A549 (cell line): ENCODE results near the gene BRAT1. TPM values are rescaled to one million over a fixed set of nuclear protein-coding genes. Genes with fewer than 3 reads are reported as not detected.

Experiments
- ATAC-seq, 2 experiments: fragments of 200-7000 bp in 1 of 2; fragments of >200 bp in 1 of 2; cut with Nextera tagmentation in 1 of 2; cut with Tn5 transposase in 1 of 2; 3 replicates each; pipeline versions ENCODE4 v1.8.0 to v1.9.1; 2018 to 2020; ENCODE audit warnings: mild to moderate bottlenecking in 1 of 2, moderate library complexity in 1 of 2
- CTCF ChIA-PET: fragments of 300-600 bp; sonication (Branson Sonifier 250); formaldehyde crosslinking; extraction: SDS; loops from one replicate; lab custom pipeline; 2021; ENCODE audit warnings: antibody characterized with exemption, inconsistent platforms; lab: Yijun Ruan, JAX
- POLR2A ChIA-PET: fragments of 350-600 bp; formaldehyde crosslinking; extraction: SDS; loops from one replicate; lab custom pipeline; 2021; ENCODE audit warnings: antibody characterized with exemption, inconsistent platforms; lab: Yijun Ruan, JAX
- DNase-seq, 2 experiments: peaks; one replicate each; pipeline versions ENCODE4 v3.0.0 to v3.0.0-alpha.2; 2011 to 2016; ENCODE audit warnings: low read depth in 1 of 2, low spot score in 1 of 2
- FAIRE-seq: peaks from 2 replicates; lab custom pipeline; 2011; peaks lifted over from hg19 to GRCh38; lab: Jason Lieb, UNC
- H3K27ac ChIP-seq, 2 experiments: fragments of >200 bp; sonication (Bioruptor Twin); formaldehyde crosslinking; 3 replicates each; pipeline ENCODE4 v1.5.1; 2016 to 2017
- H3K4me1 ChIP-seq: fragments of >200 bp; sonication (Bioruptor Twin); formaldehyde crosslinking; 3 replicates; pipeline ENCODE4 v1.6.1; 2016
- H3K4me2 ChIP-seq: fragments of >200 bp; sonication (Bioruptor Twin); formaldehyde crosslinking; 3 replicates; pipeline ENCODE4 v1.6.1; 2016
- H3K4me3 ChIP-seq: fragments of >200 bp; sonication (Bioruptor Twin); formaldehyde crosslinking; 3 replicates; pipeline ENCODE4 v1.5.1; 2016
- H3K9me3 ChIP-seq: fragments of >200 bp; sonication (Bioruptor Twin); formaldehyde crosslinking; 3 replicates; pipeline ENCODE4 v1.6.1; 2016
- ATOH8 ChIP-seq: fragments of 250-450 bp; sonication (Bioruptor Pico); IDR thresholded peaks from 2 replicates; pipeline ENCODE4 v1.5.0; 2020; ENCODE audit warnings: low read depth, mild to moderate bottlenecking, moderate library complexity
- CBX2 ChIP-seq: fragments of 200-600 bp; sonication (generic); IDR thresholded peaks from 2 replicates; pipeline ENCODE4 v1.6.1; 2016; ENCODE audit warnings: low read depth, mild to moderate bottlenecking, borderline replicate concordance
- CBX8 ChIP-seq: fragments of 200-600 bp; sonication (generic); IDR thresholded peaks from 2 replicates; pipeline ENCODE4 v1.6.1; 2016
- CEBPB ChIP-seq, 2 experiments: fragments of >200 bp in 1 of 2; sonication (Bioruptor Twin) in 1 of 2; formaldehyde crosslinking in 1 of 2; IDR thresholded peaks; 2 replicates each; pipeline ENCODE4 v1.6.1; 2012 to 2016
- CHD2 ChIP-seq: fragments of 150-350 bp; IDR thresholded peaks from 2 replicates; pipeline ENCODE4 v1.6.1; 2014; ENCODE audit warnings: low read length; ENCODE audit not compliant: partially characterized antibody
- EHF ChIP-seq: fragments of 250-450 bp; sonication (Bioruptor Pico); IDR thresholded peaks from 2 replicates; pipeline ENCODE4 v1.5.0; 2020; ENCODE audit warnings: mild to moderate bottlenecking
- ESRRA ChIP-seq: fragments of 150-350 bp; IDR thresholded peaks from 2 replicates; pipeline ENCODE4 v1.6.1; 2014; ENCODE audit warnings: mild to moderate bottlenecking, low read length, borderline replicate concordance
- FOSB ChIP-seq: fragments of 250-450 bp; sonication (Bioruptor Pico); IDR thresholded peaks from 2 replicates; pipeline ENCODE4 v1.5.0; 2020; ENCODE audit warnings: mild to moderate bottlenecking, moderate library complexity
- FOSL2 ChIP-seq, 2 experiments: fragments of 450-650 bp in 1 of 2; fragments of >200 bp in 1 of 2; sonication (Bioruptor Twin) in 1 of 2; formaldehyde crosslinking; IDR thresholded peaks; 2 replicates each; pipeline versions ENCODE4 v1.5.0 to v1.6.1; 2016 to 2020; ENCODE audit warnings: mild to moderate bottlenecking in 1 of 2, moderate library complexity in 1 of 2
- HEYL ChIP-seq: fragments of 250-450 bp; sonication (Bioruptor Pico); IDR thresholded peaks from 2 replicates; pipeline ENCODE4 v1.8.0; 2021; ENCODE audit warnings: mild to moderate bottlenecking, moderate library complexity
- KDM1A ChIP-seq: fragments of 200-600 bp; sonication (generic); IDR thresholded peaks from 2 replicates; pipeline ENCODE4 v1.6.1; 2016; ENCODE audit warnings: low read depth, mild to moderate bottlenecking
- MAX ChIP-seq: IDR thresholded peaks from 2 replicates; pipeline ENCODE4 v1.6.1; 2012
- MAZ ChIP-seq: fragments of 150-350 bp; IDR thresholded peaks from 2 replicates; pipeline ENCODE4 v1.6.1; 2014; ENCODE audit warnings: antibody characterized with exemption, low read depth, low read length, borderline replicate concordance
- MYC ChIP-seq: IDR thresholded peaks from 2 replicates; pipeline ENCODE4 v1.6.1; 2012; ENCODE audit warnings: mild to moderate bottlenecking, inconsistent platforms, low read length, improper control_type of control experiment, borderline replicate concordance
- NFE2L2 ChIP-seq: fragments of 150-350 bp; conservative IDR thresholded peaks from 2 replicates; pipeline ENCODE4 v1.6.1; 2014; ENCODE audit warnings: low read length
- NPAS2 ChIP-seq: fragments of 250-450 bp; sonication (Bioruptor Pico); IDR thresholded peaks from 2 replicates; pipeline ENCODE4 v1.8.0; 2022; ENCODE audit warnings: mild to moderate bottlenecking, moderate library complexity, borderline replicate concordance
- PBX3 ChIP-seq: IDR thresholded peaks from 2 replicates; pipeline ENCODE4 v1.6.1; 2012
- RAD21 ChIP-seq, 2 experiments: fragments of >200 bp in 1 of 2; sonication (Bioruptor Twin) in 1 of 2; formaldehyde crosslinking in 1 of 2; IDR thresholded peaks in 1 of 2; conservative IDR thresholded peaks in 1 of 2; 2 replicates in 1 of 2; 3 replicates in 1 of 2; pipeline ENCODE4 v1.6.1; 2012 to 2018; ENCODE audit warnings: inconsistent platforms in 1 of 2
- REST ChIP-seq: fragments of 200-600 bp; sonication (generic); IDR thresholded peaks from 2 replicates; pipeline ENCODE4 v1.6.1; 2016; ENCODE audit warnings: antibody characterized with exemption, mild to moderate bottlenecking, moderate library complexity
- RFX5 ChIP-seq: fragments of 450-650 bp; IDR thresholded peaks from 2 replicates; pipeline ENCODE4 v1.7.1; 2014; ENCODE audit warnings: antibody characterized with exemption, mild to moderate bottlenecking, moderate library complexity
- SMC3 ChIP-seq: fragments of >200 bp; sonication (Bioruptor Twin); formaldehyde crosslinking; IDR thresholded peaks from 3 replicates; pipeline ENCODE4 v1.6.1; 2018; ENCODE audit warnings: inconsistent platforms
- TFCP2L1 ChIP-seq: fragments of 250-450 bp; sonication (Bioruptor Pico); IDR thresholded peaks from 2 replicates; pipeline ENCODE4 v1.5.0; 2021; ENCODE audit warnings: mild to moderate bottlenecking
- TP53 ChIP-seq: fragments of 250-450 bp; sonication (Bioruptor Pico); IDR thresholded peaks from 2 replicates; pipeline ENCODE4 v1.5.0; 2021; ENCODE audit warnings: mild to moderate bottlenecking, moderate library complexity
- ZC3H11A ChIP-seq: fragments of 450-650 bp; IDR thresholded peaks from 2 replicates; pipeline ENCODE4 v1.6.1; 2014; ENCODE audit warnings: antibody characterized with exemption, mild to moderate bottlenecking
- ZSCAN20 ChIP-seq: fragments of 250-450 bp; sonication (Bioruptor Pico); IDR thresholded peaks from 2 replicates; pipeline ENCODE4 v1.8.0; 2022; ENCODE audit warnings: mild to moderate bottlenecking, moderate library complexity
- WGBS: methylation state at CpG from one replicate; pipeline ENCODE4 v1.1.6; 2017; ENCODE audit errors: missing lambda C conversion rate; 5-methylcytosine and 5-hydroxymethylcytosine counted together
- polyA plus RNA-seq, 4 experiments: library from polyadenylated mRNA; depleted of rRNA in 3 of 4; stranded (reverse); fragments of >200 nt; fragmentation: RNase III in 1 of 4; extraction: RNeasy Plus Mini Kit Qiagen cat#74134 plus additional on column Dnase treatment in 1 of 4; gene quantifications; 2 replicates in 3 of 4; 3 replicates in 1 of 4; pipeline ENCODE4 v1.2.3, GENCODE V29; 2011 to 2017
- TF ChIP-seq, protein P1 (sequence below): IDR thresholded peaks from 2 replicates; pipeline ENCODE4 v1.6.1; 2012; ENCODE audit warnings: low read depth, borderline replicate concordance

BRAT1 gene
- polyA plus RNA-seq, 2 of the 4 experiments (the other 2 are of a cell fraction), result 11.9 to 25.6 TPM

DNA sequence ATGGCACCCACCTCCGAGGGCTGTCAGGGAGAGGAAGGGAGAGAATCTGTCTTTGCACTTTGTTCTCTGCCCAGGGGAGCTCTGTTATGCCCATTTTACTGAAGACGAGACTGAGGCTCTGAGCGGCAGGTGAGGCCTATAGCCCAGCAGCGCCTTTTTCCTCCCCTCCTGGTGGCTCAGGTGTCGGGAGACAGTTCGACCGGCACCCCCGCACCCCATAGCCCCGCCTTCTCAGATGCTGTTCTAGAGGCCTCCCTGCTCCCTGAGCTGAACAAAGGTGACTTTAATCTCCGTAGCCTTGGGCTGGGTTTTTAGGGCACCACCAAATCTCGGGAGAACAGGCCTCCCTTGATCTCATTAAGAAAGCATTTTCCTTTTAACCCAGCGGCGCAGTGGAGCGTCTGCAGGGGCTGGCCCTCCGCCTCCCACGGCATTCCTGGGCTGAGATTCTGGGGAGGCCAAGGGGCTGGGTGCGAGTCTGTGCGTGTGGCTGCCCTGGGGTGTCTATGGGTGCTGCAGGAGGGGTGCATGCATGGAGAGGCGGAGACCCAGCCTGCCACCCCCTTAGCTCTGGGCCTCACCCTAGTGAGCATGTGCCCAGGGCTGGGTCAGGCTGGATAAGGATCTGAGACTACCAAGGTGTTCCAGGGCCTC, 32.4 kb downstream of the BRAT1 start:
- H3K4me2 ChIP-seq, result peak overlapping the region; percentile 99
- ATAC-seq, result peak in 1 of 2 experiments; percentile 1; a peak in 1 of 6 replicates
- H3K9me3 ChIP-seq, result no peaks in the 10 kb centered on the region
- TF ChIP-seq REST, result peak; percentile 36; the same call in 1 of the 2 replicates
- no peak for TF ChIP-seq TP53 (CRISPR knock-in tag)
- no peak for TF ChIP-seq NPAS2 (CRISPR knock-in tag)
- TF ChIP-seq ESRRA, result no peak
- no peak for TF ChIP-seq PBX3
- peak; percentile 67; the same call in 1 of the 2 replicates for TF ChIP-seq MAX
- TF ChIP-seq CBX2, result no peak
- TF ChIP-seq SMC3, result no peak
- TF ChIP-seq MAZ, result no peak
- no peak for TF ChIP-seq RAD21 (conservative IDR thresholded peaks at IDR 0.05 in 1 of 2, IDR thresholded peaks at IDR 0.05 in 1 of 2)
- TF ChIP-seq NFE2L2, result no peak
- TF ChIP-seq TFCP2L1 (CRISPR knock-in tag), result no peak
- TF ChIP-seq ATOH8 (CRISPR knock-in tag), result no peak
- TF ChIP-seq CHD2, result peak; percentile 74
- no peak for TF ChIP-seq CEBPB (IDR thresholded peaks at IDR 0.05)
- no peak for TF ChIP-seq MYC
- TF ChIP-seq KDM1A, result peak; percentile 88; the same call in 1 of the 2 replicates
- TF ChIP-seq HEYL, result no peak
- no peak for TF ChIP-seq ZC3H11A
- no peak for TF ChIP-seq ZSCAN20 (CRISPR knock-in tag)
- TF ChIP-seq FOSL2 (IDR thresholded peaks at IDR 0.05), result no peak
- no peak for TF ChIP-seq FOSL2 (CRISPR knock-in tag; IDR thresholded peaks at IDR 0.05)
- TF ChIP-seq, protein P1, sequence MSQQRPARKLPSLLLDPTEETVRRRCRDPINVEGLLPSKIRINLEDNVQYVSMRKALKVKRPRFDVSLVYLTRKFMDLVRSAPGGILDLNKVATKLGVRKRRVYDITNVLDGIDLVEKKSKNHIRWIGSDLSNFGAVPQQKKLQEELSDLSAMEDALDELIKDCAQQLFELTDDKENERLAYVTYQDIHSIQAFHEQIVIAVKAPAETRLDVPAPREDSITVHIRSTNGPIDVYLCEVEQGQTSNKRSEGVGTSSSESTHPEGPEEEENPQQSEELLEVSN, result no peak
- TF ChIP-seq EHF, result no peak
- TF ChIP-seq CBX8, result no peak
- TF ChIP-seq FOSB (CRISPR knock-in tag), result no peak
- TF ChIP-seq RFX5, result no peak
- H3K4me3 ChIP-seq, result peak overlapping the region; percentile 25; the same call in 1 of the 3 replicates
- H3K4me1 ChIP-seq, result peaks cover 76% of the 10 kb centered on the region
- no peak for FAIRE-seq
- CTCF ChIA-PET, result interaction anchor here (0.7 to 1.6 kb wide), 5 partner anchors 35 to 72 kb away, joined by 3 to 4 read pairs (median 3); partner anchors contain the start of gene IQCE
- peak overlapping the region; percentile 81 to 95 for H3K27ac ChIP-seq
- WGBS, result 50% methylated on average over 11 of the region's 19 CpGs
- POLR2A ChIA-PET, result no interaction called here
- peak; percentile 35 to 58 for DNase-seq
